NCI-H2196 treated with DMSO at 0.1 percent for 48 hours (cell line): ENCODE measurements around the gene SLC17A7.

ENCODE experiments used
- DNase-seq: peaks from one replicate; lab custom pipeline; 2025; ENCODE audit not compliant: unreplicated experiment; lab: John Stamatoyannopoulos, UW

The SLC17A7 gene

GRCh38 chr19:49411681-49412326 is 29.5 kb downstream of the SLC17A7 start:
- DNase-seq: no peak

GRCh38 chr19:49409441-49410029 is 31.8 kb downstream of the SLC17A7 start:
- DNase-seq: no peak

GRCh38 chr19:49408816-49409440 is 32.4 kb downstream of the SLC17A7 start:
- no peak for DNase-seq

- DNase-seq: no peak
Measured at GRCh38 chr19:49407482-49408015, 33.8 kb downstream of the SLC17A7 start.

- no peak for DNase-seq
Measured at GRCh38 chr19:49407079-49407478, 34.2 kb downstream of the SLC17A7 start.

- peak; percentile 97 for DNase-seq
Measured at GRCh38 chr19:49403404-49404187, 37.7 kb downstream of the SLC17A7 start.

GRCh38 chr19:49400029-49400428 is 41.3 kb downstream of the SLC17A7 start:
- DNase-seq: no peak

- no peak for DNase-seq
Measured at GRCh38 chr19:49398931-49399330, 42.4 kb downstream of the SLC17A7 start.

- DNase-seq: no peak
Measured at GRCh38 chr19:49398001-49398615, 43.2 kb downstream of the SLC17A7 start.

GRCh38 chr19:49396738-49397505 is 44.4 kb downstream of the SLC17A7 start:
- no peak for DNase-seq

- no peak for DNase-seq
Measured at GRCh38 chr19:49395581-49396407, 45.5 kb downstream of the SLC17A7 start.

- DNase-seq: no peak
Measured at GRCh38 chr19:49393881-49394280, 47.4 kb downstream of the SLC17A7 start.

GRCh38 chr19:49391581-49392399 is 49.5 kb downstream of the SLC17A7 start:
- DNase-seq: peak; percentile 81

- no peak for DNase-seq
Measured at GRCh38 chr19:49390929-49391359, 50.4 kb downstream of the SLC17A7 start.

- no peak for DNase-seq
Measured at GRCh38 chr19:49390131-49390928, 51.0 kb downstream of the SLC17A7 start.

- no peak for DNase-seq
Measured at GRCh38 chr19:49389406-49389805, 51.9 kb downstream of the SLC17A7 start.

- no peak for DNase-seq
Measured at GRCh38 chr19:49387936-49388372, 53.4 kb downstream of the SLC17A7 start, which contains the start of gene KASH5. Gene KASH5 (plus strand): TSS chr19:49388249. CDS start chr19:49390884, 2,635 bp downstream.
